Measurements from ENCODE around the gene LRRC1. TPM values are rescaled to one million over a fixed set of nuclear protein-coding genes. Genes with fewer than 3 reads are reported as not detected.

LRRC1 gene
- total and polyA plus RNA-seq, 2 donors (not counting 1 experiment from before 2014, with no cell fraction given), result 3.4 to 8.9 TPM

DNA sequence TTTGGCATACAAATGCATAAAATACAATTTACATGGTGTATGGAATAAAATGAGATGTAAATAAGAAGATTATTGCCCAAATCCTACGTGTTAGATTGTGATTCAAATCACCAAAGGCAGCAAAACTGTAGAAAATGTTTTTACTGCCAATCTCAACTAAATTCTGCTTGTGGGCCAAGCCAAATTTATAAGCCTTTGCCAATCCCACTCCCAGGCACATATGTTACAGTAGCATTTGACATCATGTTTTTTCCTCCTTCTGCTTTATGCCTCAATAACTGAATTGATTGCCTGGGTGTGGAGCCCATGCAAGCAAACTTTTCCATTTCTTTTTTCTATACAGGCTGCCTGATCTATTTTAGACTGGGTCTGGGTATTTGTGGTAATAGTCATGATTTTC lies 36.3 kb upstream of the LRRC1 start:
- ChIA-PET POLR2A (no interaction called here), CTCF (interaction anchor here (1.1 kb wide), 1 partner anchor 30 kb away, joined by 3 read pairs; no protein-coding TSS in a partner anchor)
- Mint-ChIP-seq H3K9me3 (ENCODE audit: insufficient read depth) (no peaks in the 10 kb centered on the region), H3K4me3 (no peak overlapping the region), H3K27ac (no peak overlapping the region), H3K27me3 (peaks cover 12% of the 10 kb centered on the region), H3K4me1 (no peaks in the 10 kb centered on the region)
- TF ChIP-seq, protein P1, sequence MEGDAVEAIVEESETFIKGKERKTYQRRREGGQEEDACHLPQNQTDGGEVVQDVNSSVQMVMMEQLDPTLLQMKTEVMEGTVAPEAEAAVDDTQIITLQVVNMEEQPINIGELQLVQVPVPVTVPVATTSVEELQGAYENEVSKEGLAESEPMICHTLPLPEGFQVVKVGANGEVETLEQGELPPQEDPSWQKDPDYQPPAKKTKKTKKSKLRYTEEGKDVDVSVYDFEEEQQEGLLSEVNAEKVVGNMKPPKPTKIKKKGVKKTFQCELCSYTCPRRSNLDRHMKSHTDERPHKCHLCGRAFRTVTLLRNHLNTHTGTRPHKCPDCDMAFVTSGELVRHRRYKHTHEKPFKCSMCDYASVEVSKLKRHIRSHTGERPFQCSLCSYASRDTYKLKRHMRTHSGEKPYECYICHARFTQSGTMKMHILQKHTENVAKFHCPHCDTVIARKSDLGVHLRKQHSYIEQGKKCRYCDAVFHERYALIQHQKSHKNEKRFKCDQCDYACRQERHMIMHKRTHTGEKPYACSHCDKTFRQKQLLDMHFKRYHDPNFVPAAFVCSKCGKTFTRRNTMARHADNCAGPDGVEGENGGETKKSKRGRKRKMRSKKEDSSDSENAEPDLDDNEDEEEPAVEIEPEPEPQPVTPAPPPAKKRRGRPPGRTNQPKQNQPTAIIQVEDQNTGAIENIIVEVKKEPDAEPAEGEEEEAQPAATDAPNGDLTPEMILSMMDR (IDR thresholded peaks at IDR 0.05), result no peak
- TF ChIP-seq EZH2 (IDR thresholded peaks at IDR 0.05; ENCODE audit: borderline replicate concordance, insufficient read depth, low read depth, low read length, poor library complexity, severe bottlenecking), result no peak
- Histone ChIP-seq H4K20me1 (ENCODE audit: control insufficient read depth, insufficient read depth, low read length, poor library complexity, severe bottlenecking) (no peaks in the 10 kb centered on the region), H3K4me1 (ENCODE audit: control insufficient read depth in 2 of 2, insufficient read depth in 2 of 2, low read length in 2 of 2) (no peaks in the 10 kb centered on the region), H3K4me2 (replicated peaks; ENCODE audit: low read depth, low read length, poor library complexity, severe bottlenecking) (no peak overlapping the region), H3K79me2 (ENCODE audit: control insufficient read depth, insufficient read depth, low read length) (no peaks in the 10 kb centered on the region), H2AFZ (ENCODE audit: insufficient read depth, low read depth, low read length, poor library complexity, severe bottlenecking) (no peak overlapping the region), H3K27me3 (replicated peaks in 1 of 4; ENCODE audit: control extremely low read depth in 1 of 4, control insufficient read depth in 3 of 4, insufficient read depth in 4 of 4, low read length in 3 of 4) (no peaks in the 10 kb centered on the region), H3K9ac (ENCODE audit: low read length) (no peak overlapping the region), H3K9me3 (ENCODE audit: control extremely low read depth in 1 of 3, control insufficient read depth in 2 of 3, insufficient read depth in 1 of 3, low read length in 2 of 3) (no peaks in the 10 kb centered on the region), H3K27ac (ENCODE audit: low read length in 2 of 2) (no peak overlapping the region), H3K4me3 (ENCODE audit: control extremely low read depth in 1 of 5, extremely low read depth in 1 of 5, insufficient read depth in 1 of 5, low read depth in 2 of 5, low read length in 4 of 5) (no peak overlapping the region), H3K36me3 (replicated peaks in 1 of 2; ENCODE audit: control extremely low read depth in 1 of 2, control insufficient read depth in 1 of 2, extremely low read depth in 1 of 2, insufficient read depth in 2 of 2, low read length in 1 of 2) (no peaks in the 10 kb centered on the region)
- DNase-seq (no peak), ATAC-seq (ENCODE audit: low read depth) (no peak)
- intact Hi-C loops (cut with micrococcal nuclease), result no loop called here
- no CpG with 5 or more reads among the region's 1 CpG for WGBS (ENCODE audit: insufficient coverage)

DNA sequence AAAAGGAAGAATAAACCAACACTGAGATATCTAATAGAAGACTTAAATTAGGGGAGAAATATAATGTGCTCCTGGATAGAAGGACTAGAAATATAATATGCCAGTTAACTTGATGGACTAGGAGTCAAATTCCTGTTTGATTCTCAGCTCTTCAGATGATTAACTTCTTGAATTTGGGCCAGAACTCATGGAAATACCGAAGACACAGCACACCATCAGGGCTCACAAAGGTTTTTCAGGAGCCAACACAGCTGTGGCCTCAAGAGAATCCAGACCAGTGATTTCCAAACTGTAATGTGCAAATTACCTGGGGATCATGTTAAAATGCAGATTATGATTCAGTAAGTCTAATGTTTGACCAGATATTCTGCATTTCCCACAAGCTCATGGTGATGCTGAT lies 33.8 kb upstream of the LRRC1 start:
- no peak overlapping the region for H3K4me3 Mint-ChIP-seq
- H3K4me2 ChIP-seq (replicated peaks; ENCODE audit: low read depth, low read length, poor library complexity, severe bottlenecking), result no peak overlapping the region
- ATAC-seq (ENCODE audit: low read depth) (no peak), DNase-seq (no peak)
- H3K36me3 ChIP-seq (replicated peaks in 1 of 2; ENCODE audit: control extremely low read depth in 1 of 2, control insufficient read depth in 1 of 2, extremely low read depth in 1 of 2, insufficient read depth in 2 of 2, low read length in 1 of 2), result no peaks in the 10 kb centered on the region
- peaks cover 15% of the 10 kb centered on the region for H3K27me3 Mint-ChIP-seq
- no peaks in the 10 kb centered on the region for H3K9me3 Mint-ChIP-seq (ENCODE audit: insufficient read depth)
- no peaks in the 10 kb centered on the region for H3K79me2 ChIP-seq (ENCODE audit: control insufficient read depth, insufficient read depth, low read length)
- H3K27ac ChIP-seq (ENCODE audit: low read length in 2 of 2), result no peak overlapping the region
- TF ChIP-seq EZH2 (IDR thresholded peaks at IDR 0.05; ENCODE audit: borderline replicate concordance, insufficient read depth, low read depth, low read length, poor library complexity, severe bottlenecking), result no peak
- TF ChIP-seq, protein P1 (IDR thresholded peaks at IDR 0.05), result no peak
- ChIA-PET POLR2A (no interaction called here), CTCF (no interaction called here)
- intact Hi-C loops (cut with micrococcal nuclease), result no loop called here
- no peaks in the 10 kb centered on the region for H3K4me1 ChIP-seq (ENCODE audit: control insufficient read depth in 2 of 2, insufficient read depth in 2 of 2, low read length in 2 of 2)
- no peaks in the 10 kb centered on the region for H3K27me3 ChIP-seq (replicated peaks in 1 of 4; ENCODE audit: control extremely low read depth in 1 of 4, control insufficient read depth in 3 of 4, insufficient read depth in 4 of 4, low read length in 3 of 4)
- no peak overlapping the region for H2AFZ ChIP-seq (ENCODE audit: insufficient read depth, low read depth, low read length, poor library complexity, severe bottlenecking)
- H4K20me1 ChIP-seq (ENCODE audit: control insufficient read depth, insufficient read depth, low read length, poor library complexity, severe bottlenecking), result no peaks in the 10 kb centered on the region
- no peaks in the 10 kb centered on the region for H3K4me1 Mint-ChIP-seq
- 100% methylated on average over 1 of the region's 1 CpG for WGBS (ENCODE audit: insufficient coverage)
- H3K9ac ChIP-seq (ENCODE audit: low read length), result no peak overlapping the region
- no peak overlapping the region for H3K4me3 ChIP-seq (ENCODE audit: control extremely low read depth in 1 of 5, extremely low read depth in 1 of 5, insufficient read depth in 1 of 5, low read depth in 2 of 5, low read length in 4 of 5)
- H3K9me3 ChIP-seq (ENCODE audit: control extremely low read depth in 1 of 3, control insufficient read depth in 2 of 3, insufficient read depth in 1 of 3, low read length in 2 of 3), result no peaks in the 10 kb centered on the region
- no peak overlapping the region for H3K27ac Mint-ChIP-seq
